Neural cell (in vitro differentiated cells): ENCODE results near the gene FBXO45.

ENCODE experiments used
- EP300 ChIP-seq: fragments of 450-650 bp; conservative IDR thresholded peaks from 2 replicates; pipeline ENCODE4 v1.6.1; 2014; ENCODE audit warnings: antibody characterized with exemption, mild to moderate bottlenecking, moderate library complexity; ENCODE audit not compliant: poor library complexity, severe bottlenecking
- EZH2 ChIP-seq: fragments of 200-600, 300-800 bp; shearing (Covaris generic), sonication (generic); IDR thresholded peaks from 2 replicates; pipeline ENCODE4 v1.6.1; 2014; ENCODE audit warnings: antibody characterized with exemption, low read length, borderline replicate concordance, mild to moderate bottlenecking; ENCODE audit not compliant: insufficient read depth, poor library complexity, severe bottlenecking
- POLR2AphosphoS5 ChIP-seq: IDR thresholded peaks from 2 replicates; pipeline ENCODE4 v1.6.1; 2012
- RAD21 ChIP-seq: fragments of 450-650 bp; conservative IDR thresholded peaks from 2 replicates; pipeline ENCODE4 v1.6.1; 2014; ENCODE audit warnings: antibody characterized with exemption, mild to moderate bottlenecking, moderate library complexity
- REST ChIP-seq: IDR thresholded peaks from 2 replicates; pipeline ENCODE4 v1.6.1; 2012; ENCODE audit warnings: borderline replicate concordance
- TF ChIP-seq, protein P1 (sequence below): fragments of 450-650 bp; IDR thresholded peaks from 2 replicates; pipeline ENCODE4 v1.5.1; 2014; ENCODE audit warnings: antibody characterized with exemption, mild to moderate bottlenecking, moderate library complexity; ENCODE audit not compliant: poor library complexity, severe bottlenecking

DNA sequence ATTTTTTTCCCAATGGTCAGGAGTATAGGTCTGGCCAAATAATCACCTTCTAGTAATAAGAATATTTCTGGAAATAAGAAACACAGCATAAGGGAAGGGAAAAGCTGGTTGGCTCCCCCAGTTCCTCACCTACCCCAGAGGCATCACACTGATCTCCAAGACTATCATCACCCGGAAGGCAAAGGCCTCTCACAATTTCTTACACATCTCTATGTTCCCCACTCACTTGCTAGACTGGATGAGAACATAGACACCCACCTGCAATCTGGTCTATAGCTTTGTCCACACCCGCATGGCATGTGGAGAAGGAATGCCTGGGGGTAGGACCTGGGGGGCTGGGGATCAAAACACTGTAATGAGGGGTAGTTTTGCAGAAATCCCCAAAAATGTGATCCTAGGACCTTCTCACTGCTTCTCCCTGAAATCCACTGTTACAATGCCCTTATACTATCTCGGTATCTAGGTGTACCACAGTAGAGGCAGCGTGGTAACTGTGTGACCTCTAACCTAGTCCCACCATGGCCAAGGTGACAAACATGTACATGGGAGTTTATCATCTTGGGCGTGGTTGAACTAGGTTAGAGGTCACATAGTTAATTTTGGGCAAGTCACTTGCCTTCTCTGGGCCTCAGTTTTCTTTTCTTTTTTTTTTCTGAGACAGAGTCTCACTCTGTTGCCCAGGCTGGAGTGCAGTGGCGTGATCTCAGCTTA lies 41.5 kb downstream of the FBXO45 start:
- TF ChIP-seq REST (no peak), POLR2AphosphoS5 (no peak), EZH2 (no peak), EP300 (no peak), RAD21 (no peak)
- TF ChIP-seq, protein P1, sequence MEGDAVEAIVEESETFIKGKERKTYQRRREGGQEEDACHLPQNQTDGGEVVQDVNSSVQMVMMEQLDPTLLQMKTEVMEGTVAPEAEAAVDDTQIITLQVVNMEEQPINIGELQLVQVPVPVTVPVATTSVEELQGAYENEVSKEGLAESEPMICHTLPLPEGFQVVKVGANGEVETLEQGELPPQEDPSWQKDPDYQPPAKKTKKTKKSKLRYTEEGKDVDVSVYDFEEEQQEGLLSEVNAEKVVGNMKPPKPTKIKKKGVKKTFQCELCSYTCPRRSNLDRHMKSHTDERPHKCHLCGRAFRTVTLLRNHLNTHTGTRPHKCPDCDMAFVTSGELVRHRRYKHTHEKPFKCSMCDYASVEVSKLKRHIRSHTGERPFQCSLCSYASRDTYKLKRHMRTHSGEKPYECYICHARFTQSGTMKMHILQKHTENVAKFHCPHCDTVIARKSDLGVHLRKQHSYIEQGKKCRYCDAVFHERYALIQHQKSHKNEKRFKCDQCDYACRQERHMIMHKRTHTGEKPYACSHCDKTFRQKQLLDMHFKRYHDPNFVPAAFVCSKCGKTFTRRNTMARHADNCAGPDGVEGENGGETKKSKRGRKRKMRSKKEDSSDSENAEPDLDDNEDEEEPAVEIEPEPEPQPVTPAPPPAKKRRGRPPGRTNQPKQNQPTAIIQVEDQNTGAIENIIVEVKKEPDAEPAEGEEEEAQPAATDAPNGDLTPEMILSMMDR = no peak
